Gastroesophageal sphincter (tissue), 4 donors: ENCODE data around the gene USP49. TPM values are rescaled to one million over a fixed set of nuclear protein-coding genes. Genes with fewer than 3 reads are reported as not detected.

Source experiments
- ATAC-seq: fragments of 150-250 bp; one replicate; pipeline ENCODE4 v1.9.1; 2016; ENCODE audit warnings: mild to moderate bottlenecking, moderate library complexity
- H3K27ac ChIP-seq, 4 donors: fragments of 200-600 bp; sonication (generic) in 3 of 4; 1 replicate in 3 of 4; 2 replicates in 1 of 4; pipeline ENCODE4 v1.5.1; 2016 to 2019
- H3K27me3 ChIP-seq: fragments of 200-600 bp; sonication (generic); one replicate; pipeline ENCODE4 v1.5.1; 2019
- H3K36me3 ChIP-seq, 2 donors: fragments of 200-600 bp; sonication (generic); one replicate each; pipeline ENCODE4 v1.5.1; 2019; ENCODE audit warnings: control low read depth in 1 of 2
- H3K4me1 ChIP-seq, 3 donors: fragments of 200-600 bp; sonication (generic); 1 replicate in 2 of 3; 2 replicates in 1 of 3; pipeline ENCODE4 v1.5.1; 2016 to 2019; ENCODE audit warnings: control low read depth in 2 of 3
- H3K4me3 ChIP-seq, 2 donors: fragments of 200-600 bp; sonication (generic); one replicate each; pipeline ENCODE4 v1.5.1; 2019; ENCODE audit warnings: mild to moderate bottlenecking in 1 of 2, moderate library complexity in 1 of 2
- H3K9me3 ChIP-seq, 3 donors: fragments of 200-600 bp; sonication (generic); one replicate each; pipeline ENCODE4 v1.5.1; 2017 to 2019; ENCODE audit warnings: control low read depth in 2 of 3
- EP300 ChIP-seq: sonication (generic); formaldehyde crosslinking; IDR thresholded peaks from one replicate; pipeline ENCODE4 v1.6.1; 2017; ENCODE audit warnings: antibody characterized with exemption, mild to moderate bottlenecking
- POLR2A ChIP-seq, 2 donors: fragments of 450-650 bp; IDR thresholded peaks; one replicate each; pipeline ENCODE4 v1.6.1; 2017; ENCODE audit warnings: antibody characterized with exemption in 2 of 2, mild to moderate bottlenecking in 2 of 2, moderate library complexity in 1 of 2
- POLR2AphosphoS5 ChIP-seq: sonication (generic); formaldehyde crosslinking; IDR thresholded peaks from one replicate; pipeline ENCODE4 v1.6.1; 2017; ENCODE audit warnings: antibody characterized with exemption
- WGBS, 2 donors: methylation state at CpG; one replicate each; pipeline ENCODE4 v1.1.5; 2018; ENCODE audit warnings: low coverage in 1 of 2; 5-methylcytosine and 5-hydroxymethylcytosine counted together
- total RNA-seq, 4 donors: library from RNA; depleted of rRNA; stranded (reverse); fragments of >200 nt; gene quantifications; one replicate each; pipeline ENCODE4 v1.1.0, GENCODE V29; 2016
- TF ChIP-seq, protein P1 (sequence below), 4 experiments: fragments of 200-600 bp in 2 of 4; fragments of 450-650 bp in 2 of 4; sonication (generic) in 1 of 4; IDR thresholded peaks; one replicate each; pipeline ENCODE4 v1.5.1; 2017 to 2019; ENCODE audit warnings: antibody characterized with exemption in 4 of 4, mild to moderate bottlenecking in 2 of 4, moderate library complexity in 2 of 4

Gene USP49
- total RNA-seq, 4 donors from 2014 or later, result 0.69 to 5.4 (median 2.0) TPM

DNA sequence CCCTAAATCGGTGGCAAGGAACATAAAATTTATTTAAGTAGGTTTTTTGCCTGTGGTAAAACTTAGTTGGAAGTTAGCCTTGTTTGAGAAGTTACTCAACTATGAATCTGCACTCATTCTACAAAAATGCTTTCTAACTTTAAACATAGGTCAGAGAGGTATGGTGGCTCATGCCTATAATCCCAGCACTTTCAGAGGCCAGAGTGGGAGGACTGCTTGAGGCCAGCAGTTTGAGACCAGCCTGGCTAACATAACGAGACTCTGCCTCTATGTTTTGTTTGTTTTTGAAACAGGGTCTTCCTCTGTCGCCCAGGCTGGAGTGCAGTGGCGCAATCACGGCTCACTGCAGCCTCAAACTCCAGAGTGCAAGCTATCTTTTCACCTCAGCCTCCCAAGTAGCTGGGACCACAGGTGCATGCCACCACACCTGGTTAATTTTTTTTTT, 16.2 kb downstream of the USP49 start:
- Histone ChIP-seq H3K27ac (no peak overlapping the region), H3K4me3 (no peak overlapping the region), H3K9me3 (no peaks in the 10 kb centered on the region), H3K4me1 (no peaks in the 10 kb centered on the region), H3K36me3 (no peaks in the 10 kb centered on the region), H3K27me3 (no peaks in the 10 kb centered on the region)
- TF ChIP-seq POLR2AphosphoS5, result no peak
- TF ChIP-seq, protein P1, sequence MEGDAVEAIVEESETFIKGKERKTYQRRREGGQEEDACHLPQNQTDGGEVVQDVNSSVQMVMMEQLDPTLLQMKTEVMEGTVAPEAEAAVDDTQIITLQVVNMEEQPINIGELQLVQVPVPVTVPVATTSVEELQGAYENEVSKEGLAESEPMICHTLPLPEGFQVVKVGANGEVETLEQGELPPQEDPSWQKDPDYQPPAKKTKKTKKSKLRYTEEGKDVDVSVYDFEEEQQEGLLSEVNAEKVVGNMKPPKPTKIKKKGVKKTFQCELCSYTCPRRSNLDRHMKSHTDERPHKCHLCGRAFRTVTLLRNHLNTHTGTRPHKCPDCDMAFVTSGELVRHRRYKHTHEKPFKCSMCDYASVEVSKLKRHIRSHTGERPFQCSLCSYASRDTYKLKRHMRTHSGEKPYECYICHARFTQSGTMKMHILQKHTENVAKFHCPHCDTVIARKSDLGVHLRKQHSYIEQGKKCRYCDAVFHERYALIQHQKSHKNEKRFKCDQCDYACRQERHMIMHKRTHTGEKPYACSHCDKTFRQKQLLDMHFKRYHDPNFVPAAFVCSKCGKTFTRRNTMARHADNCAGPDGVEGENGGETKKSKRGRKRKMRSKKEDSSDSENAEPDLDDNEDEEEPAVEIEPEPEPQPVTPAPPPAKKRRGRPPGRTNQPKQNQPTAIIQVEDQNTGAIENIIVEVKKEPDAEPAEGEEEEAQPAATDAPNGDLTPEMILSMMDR (IDR thresholded peaks at IDR 0.05), result no peak
- TF ChIP-seq POLR2A (IDR thresholded peaks at IDR 0.05), result no peak
- TF ChIP-seq EP300, result no peak
- no peak for ATAC-seq
- 83 to 89% methylated on average over 2 to 3 of the region's 5 CpGs for WGBS, 2 donors

- Histone ChIP-seq H3K9me3 (no peaks in the 10 kb centered on the region), H3K36me3 (no peaks in the 10 kb centered on the region), H3K27ac (no peak overlapping the region), H3K4me3 (no peak overlapping the region), H3K4me1 (no peaks in the 10 kb centered on the region), H3K27me3 (no peaks in the 10 kb centered on the region)
- TF ChIP-seq POLR2AphosphoS5 (no peak), POLR2A (IDR thresholded peaks at IDR 0.05) (no peak), EP300 (no peak)
- TF ChIP-seq, protein P1 (IDR thresholded peaks at IDR 0.05), result no peak
- ATAC-seq, result no peak
- 83 to 94% methylated on average over 2 of the region's 2 CpGs for WGBS, 2 donors
These were observed 16.9 kb downstream of the USP49 start for GRCh38 chr6:41878246-41878645.

DNA sequence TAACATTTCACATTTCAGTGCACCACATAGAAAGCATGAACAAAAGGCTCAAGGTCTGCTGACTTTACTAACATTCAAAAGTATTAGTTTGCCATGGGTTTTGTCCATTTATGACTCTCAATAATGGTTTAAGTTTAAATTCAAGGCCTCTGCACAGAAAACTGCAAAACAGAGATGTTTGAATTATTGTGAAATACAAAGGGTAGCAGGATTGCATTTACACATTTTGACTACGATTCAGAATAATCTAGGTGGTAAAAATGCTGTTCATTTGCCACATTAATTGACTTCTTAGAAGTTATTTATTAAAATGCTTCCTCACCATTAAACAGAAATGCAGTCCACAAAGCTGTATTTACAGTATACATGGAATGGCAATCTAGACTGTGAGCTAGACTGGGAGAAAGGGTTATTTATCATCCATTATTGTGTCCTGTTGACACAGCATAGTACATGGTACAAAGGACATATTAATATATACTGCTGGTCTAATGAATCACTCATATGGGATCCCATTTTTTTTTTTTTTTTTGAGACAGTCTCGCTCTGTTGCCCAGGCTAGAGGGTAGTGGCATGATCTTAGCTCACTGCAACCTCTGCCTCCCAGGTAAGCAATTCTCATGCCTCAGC, 18.0 kb downstream of the USP49 start:
- no peak for TF ChIP-seq POLR2A (IDR thresholded peaks at IDR 0.05)
- no peaks in the 10 kb centered on the region for H3K4me1 ChIP-seq
- H3K27ac ChIP-seq, result no peak overlapping the region
- no peak for ATAC-seq
- H3K4me3 ChIP-seq, result no peak overlapping the region
- no peaks in the 10 kb centered on the region for H3K27me3 ChIP-seq
- peaks cover 0 to 3% of the 10 kb centered on the region in 2 donors for H3K36me3 ChIP-seq
- H3K9me3 ChIP-seq, result no peaks in the 10 kb centered on the region
- WGBS, 2 donors, result 96 to 100% methylated on average over 2 of the region's 2 CpGs

DNA sequence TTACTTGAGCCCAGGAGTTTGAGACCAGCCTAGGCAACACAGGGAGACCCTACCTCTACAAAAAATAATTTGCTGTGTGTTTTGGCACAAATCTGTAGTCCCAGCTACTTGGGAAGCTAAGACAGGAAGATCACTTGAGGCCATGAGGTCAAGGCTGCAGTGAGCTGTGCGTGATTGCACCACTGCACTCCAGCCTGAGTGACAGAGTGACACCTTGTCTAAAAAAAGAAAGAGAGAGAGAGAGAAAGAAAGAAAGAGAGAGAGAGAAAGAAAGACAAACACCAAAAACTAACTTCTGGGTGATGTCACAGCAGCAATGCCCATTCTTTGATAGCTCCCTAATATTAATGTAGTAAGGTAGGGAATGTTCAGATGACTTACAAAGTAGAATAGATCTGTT, 20.4 kb downstream of the USP49 start:
- ATAC-seq, result no peak
- Histone ChIP-seq H3K27me3 (no peaks in the 10 kb centered on the region), H3K27ac (no peak overlapping the region), H3K9me3 (no peaks in the 10 kb centered on the region), H3K4me1 (no peaks in the 10 kb centered on the region), H3K36me3 (peaks cover 0 to 4% of the 10 kb centered on the region in 2 donors), H3K4me3 (no peak overlapping the region)
- WGBS, 2 donors, result 100% methylated on average over 1 of the region's 1 CpG
- no peak for TF ChIP-seq POLR2A (IDR thresholded peaks at IDR 0.05)
- no peak for TF ChIP-seq EP300
- TF ChIP-seq, protein P1 (IDR thresholded peaks at IDR 0.05), result no peak
- no peak for TF ChIP-seq POLR2AphosphoS5

DNA sequence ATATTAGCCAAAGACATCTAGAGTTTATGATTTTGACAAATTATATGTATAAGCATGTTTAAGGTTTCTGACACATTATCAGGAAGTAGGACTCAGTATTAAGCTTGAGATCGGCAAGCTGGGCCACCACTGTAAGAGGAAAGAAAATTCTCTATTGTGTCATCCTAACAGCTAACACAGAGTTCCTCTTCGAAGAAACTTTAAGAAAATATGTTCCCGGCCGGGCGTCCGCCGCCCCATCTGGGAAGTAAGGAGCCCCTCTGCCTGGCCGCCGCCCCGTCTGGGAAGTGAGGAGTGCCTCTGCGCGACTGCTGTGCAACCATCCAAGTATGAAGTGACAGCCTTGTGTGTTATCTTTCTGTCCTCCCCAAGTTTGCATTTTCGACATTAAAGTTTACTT, 23.0 kb downstream of the USP49 start:
- TF ChIP-seq EP300 (no peak), POLR2AphosphoS5 (no peak), POLR2A (IDR thresholded peaks at IDR 0.05) (no peak)
- TF ChIP-seq, protein P1 (IDR thresholded peaks at IDR 0.05), result no peak
- WGBS, 2 donors, result 97% methylated on average over 7 to 13 of the region's 13 CpGs

More for the DNA sequence above, 23.0 kb downstream of the USP49 start:
- H3K9me3 ChIP-seq, result no peaks in the 10 kb centered on the region
- no peak overlapping the region for H3K27ac ChIP-seq
- no peaks in the 10 kb centered on the region for H3K27me3 ChIP-seq
- H3K4me3 ChIP-seq, result no peak overlapping the region
- H3K36me3 ChIP-seq, result peaks cover 0 to 4% of the 10 kb centered on the region in 2 donors
- H3K4me1 ChIP-seq, result no peaks in the 10 kb centered on the region
- no peak for ATAC-seq
